SKM-1 treated with dmso at 0.1 percent for 144 hours (cell line): ENCODE measurements around the gene IFNGR1.
A peak's percentile ranks its signal among the peaks of the same experiment; 100 is the strongest.

Experiments
- DNase-seq: peaks from one replicate; lab custom pipeline; 2025; ENCODE audit not compliant: unreplicated experiment; lab: John Stamatoyannopoulos, UW

IFNGR1 gene

DNA sequence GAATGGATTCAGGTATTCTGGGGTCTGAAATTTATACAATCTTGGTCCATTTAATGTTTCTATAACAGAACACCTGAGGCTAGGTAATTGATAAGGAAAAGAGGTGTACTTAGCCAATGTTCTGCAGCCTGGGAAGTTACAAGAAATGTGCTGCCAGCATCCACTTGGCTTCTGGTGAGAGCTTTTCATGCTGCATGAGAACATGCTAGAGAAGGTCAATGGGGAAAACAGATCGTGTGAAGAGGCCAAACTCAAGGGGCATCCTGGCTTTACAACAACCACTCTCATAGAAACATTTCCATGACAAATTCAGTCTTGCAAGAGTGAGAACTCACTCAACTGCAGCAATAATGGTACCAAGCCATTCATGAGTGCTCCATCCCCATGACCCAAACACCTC, 62.5 kb downstream of the IFNGR1 start:
- DNase-seq = no peak

DNA sequence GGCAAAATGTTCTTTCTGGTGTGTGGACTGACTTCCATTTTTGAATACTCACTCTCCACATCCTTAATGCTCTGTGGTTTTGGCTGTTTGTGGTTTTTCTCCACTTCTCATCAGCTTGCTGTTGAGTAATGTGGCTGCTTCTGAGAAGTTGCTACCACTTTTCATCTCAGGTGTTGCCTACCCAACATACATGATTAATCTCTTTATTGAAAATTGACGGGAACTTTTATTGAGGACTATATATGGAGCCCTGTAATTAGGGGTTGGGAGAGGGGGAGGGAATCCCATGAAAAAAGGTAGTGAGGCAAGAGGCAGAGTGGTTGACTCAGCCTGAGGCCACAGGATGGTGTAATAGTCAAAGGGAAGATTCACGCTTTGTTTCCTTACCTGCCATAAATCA, 63.4 kb downstream of the IFNGR1 start:
- peak; percentile 88 for DNase-seq

DNA sequence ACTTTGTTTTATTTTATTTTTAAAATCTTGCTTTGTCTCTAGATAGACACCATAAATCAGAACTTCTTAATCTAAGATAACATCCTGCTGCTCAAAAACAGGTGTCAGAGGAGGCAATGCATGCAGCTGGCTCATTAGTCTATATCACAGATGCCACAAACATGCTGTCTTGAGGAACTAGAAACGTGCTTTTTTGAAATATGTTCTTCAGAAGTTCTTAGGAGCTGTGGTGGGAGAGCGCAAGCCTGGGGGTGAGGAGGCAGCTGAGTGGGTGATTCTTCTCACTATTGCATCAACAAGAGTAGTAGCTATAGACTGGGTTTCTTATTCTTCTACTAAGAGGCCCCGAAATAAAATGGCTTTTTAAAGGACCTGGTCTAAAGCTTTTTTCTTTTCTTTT, 69.1 kb downstream of the IFNGR1 start:
- DNase-seq = peak; percentile 23

GRCh38 chr6:137149035-137149393, 70.2 kb downstream of the IFNGR1 start:
- DNase-seq = no peak

DNA sequence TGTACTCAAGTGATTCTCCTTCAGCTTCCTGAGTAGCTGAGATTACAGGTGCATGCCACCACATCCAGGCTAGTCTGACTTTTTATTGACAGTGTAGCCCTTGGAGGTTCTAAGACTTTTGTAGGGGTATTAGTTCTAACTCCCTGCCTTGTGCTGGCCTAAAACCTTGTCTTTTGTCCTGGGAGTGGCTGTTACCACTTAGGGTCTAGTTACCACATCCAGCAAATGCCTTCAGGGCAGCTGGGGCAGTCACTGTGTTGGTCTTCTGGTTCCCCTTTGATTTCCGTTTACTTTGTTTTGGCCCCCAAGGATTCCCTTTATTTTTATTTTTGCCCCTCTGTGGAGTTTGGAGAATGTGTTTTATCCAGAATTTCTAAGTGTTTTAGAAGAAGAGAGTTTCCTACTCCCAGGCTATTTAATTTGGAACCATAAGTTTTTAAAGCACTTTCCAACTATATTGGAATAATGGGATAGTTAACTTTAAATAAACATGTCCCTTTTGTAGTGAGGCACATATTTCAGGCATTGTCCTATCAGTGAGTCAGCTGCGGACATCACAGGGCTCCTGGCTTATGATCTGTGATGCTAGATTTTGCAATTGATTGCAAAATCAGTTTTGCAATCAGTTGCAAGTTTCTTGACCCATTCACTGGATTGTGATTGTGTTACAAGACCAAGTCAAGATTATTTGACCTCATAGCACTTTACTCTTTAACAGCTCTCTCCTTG, 70.7 kb downstream of the IFNGR1 start:
- peak; percentile 82 for DNase-seq
